HL-60/S4 treated with retinoic acid at 250 ng/mL for 4 days and 3 days (cell line): Measurements from ENCODE around the gene HMMR.
"Not testable (repeated sequence)": the region's sequence is repeated elsewhere in the genome, so short reads cannot be mapped to it uniquely, and the experiment has no call there.

Experiments used
- in situ Hi-C: fragments of 300-500 bp; cut with MboI; formaldehyde crosslinking; loops from 2 replicates; pipeline ENCODE4 v1.7.0; 2022; ENCODE audit warnings: low sequenced_read_pairs

HMMR gene

GRCh38 chr5:163506095-163506457 lies 45.6 kb downstream of the HMMR start:
- in situ Hi-C loops: no loop called here

- in situ Hi-C loops: no loop called here
These were observed 46.3 kb downstream of the HMMR start for GRCh38 chr5:163506726-163507125.

- in situ Hi-C loops: no loop called here
These were observed 48.3 kb downstream of the HMMR start for GRCh38 chr5:163508753-163509152.

GRCh38 chr5:163509291-163509951 lies 49.0 kb downstream of the HMMR start:
- in situ Hi-C loops: no loop called here

- in situ Hi-C loops: no loop called here
These were observed 52.1 kb downstream of the HMMR start for GRCh38 chr5:163512526-163512925.

GRCh38 chr5:163525096-163525495 lies 64.7 kb downstream of the HMMR start:
- in situ Hi-C loops: no loop called here

- in situ Hi-C loops: no loop called here
These were observed 69.3 kb downstream of the HMMR start for GRCh38 chr5:163529698-163530097.

GRCh38 chr5:163531272-163531671 lies 70.8 kb downstream of the HMMR start:
- in situ Hi-C loops: no loop called here

GRCh38 chr5:163532171-163533084 lies 72.0 kb downstream of the HMMR start:
- in situ Hi-C loops: no loop called here

GRCh38 chr5:163533223-163533622 lies 72.8 kb downstream of the HMMR start:
- in situ Hi-C loops: no loop called here

GRCh38 chr5:163534492-163535094 lies 74.2 kb downstream of the HMMR start:
- in situ Hi-C loops: no loop called here

- in situ Hi-C loops: no loop called here
These were observed 74.9 kb downstream of the HMMR start for GRCh38 chr5:163535290-163535689.

GRCh38 chr5:163536442-163536841 lies 76.0 kb downstream of the HMMR start:
- in situ Hi-C loops: not testable (repeated sequence)

GRCh38 chr5:163540696-163541095 lies 80.3 kb downstream of the HMMR start:
- in situ Hi-C loops: no loop called here
